ENCODE measurements around the gene CDH10. TPM values are rescaled to one million over a fixed set of nuclear protein-coding genes. Genes with fewer than 3 reads are reported as not detected.

Gene CDH10
- total and polyA plus RNA-seq, 2 of the 4 experiments (the other 2 are of a cell fraction), result 0.18 to 0.21 TPM

DNA sequence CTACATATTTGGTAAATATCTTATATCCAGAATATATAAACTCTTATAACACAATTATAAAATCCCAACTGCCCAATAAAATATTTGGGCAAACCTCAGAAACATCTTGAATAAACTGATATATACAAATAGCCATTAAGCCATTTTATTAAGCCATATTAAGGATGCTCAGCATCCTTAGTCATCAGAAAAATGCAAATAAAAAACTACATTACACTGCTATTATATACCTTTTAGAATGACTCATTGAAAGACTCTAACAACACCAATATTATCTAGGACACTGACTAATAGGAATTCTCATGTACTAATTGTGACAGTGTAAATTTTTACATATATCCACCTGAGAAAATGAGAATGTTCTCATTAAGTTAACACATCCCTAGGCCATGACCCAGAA lies 77.8 kb downstream of the CDH10 start:
- H4K5ac ChIP-seq (ENCODE audit: low read depth, low read length), result no peak overlapping the region
- H3K9me1 ChIP-seq (ENCODE audit: insufficient read depth, low read length), result no peaks in the 10 kb centered on the region
- in situ Hi-C loops (cut with MboI; ENCODE audit: low sequenced_read_pairs), result no loop called here
- no peak overlapping the region for H2AFZ ChIP-seq (replicated peaks; ENCODE audit: low read length, poor library complexity)
- ATAC-seq (ENCODE audit: low read depth), result no peak
- no peak overlapping the region for H4K8ac ChIP-seq (ENCODE audit: low read depth in 2 of 2, low read length in 2 of 2)
- no peak overlapping the region for H3K4ac ChIP-seq (ENCODE audit: low read depth, low read length)
- H2BK20ac ChIP-seq (ENCODE audit: low read depth, low read length), result no peak overlapping the region
- H3K36me3 ChIP-seq (ENCODE audit: control insufficient read depth, insufficient read depth, low read length), result no peaks in the 10 kb centered on the region
- ChIA-PET CTCF (no interaction called here), POLR2A (ENCODE audit: unreplicated experiment) (no interaction called here)
- no peaks in the 10 kb centered on the region for H3K79me1 ChIP-seq (ENCODE audit: low read depth in 1 of 2, low read length in 2 of 2)
- no peak overlapping the region for H2BK120ac ChIP-seq (ENCODE audit: low read depth, low read length)
- no peak overlapping the region for H3K18ac ChIP-seq (ENCODE audit: low read depth, low read length)
- no peaks in the 10 kb centered on the region for H4K20me1 ChIP-seq (ENCODE audit: insufficient read depth, low read length)
- H3K4me3 ChIP-seq (ENCODE audit: insufficient read depth, low read depth, low read length), result no peak overlapping the region
- TF ChIP-seq BHLHE40 (IDR thresholded peaks at IDR 0.05; ENCODE audit: low read depth, low read length) (no peak), MXI1 (IDR thresholded peaks at IDR 0.05; ENCODE audit: borderline replicate concordance, low read depth, low read length) (no peak), RCOR1 (IDR thresholded peaks at IDR 0.05; ENCODE audit: insufficient replicate concordance, low read length) (no peak)
- H3K27ac ChIP-seq (ENCODE audit: insufficient read depth, low read length), result no peak overlapping the region
- no peak overlapping the region for H3K4me2 ChIP-seq (ENCODE audit: low read depth, low read length)
- H2BK5ac ChIP-seq (ENCODE audit: low read depth, low read length, poor library complexity, severe bottlenecking), result no peak overlapping the region
- intact Hi-C loops (cut with micrococcal nuclease), result no loop called here
- H3K9ac ChIP-seq (ENCODE audit: low read depth, low read length), result no peak overlapping the region
- no peak overlapping the region for H2BK15ac ChIP-seq (ENCODE audit: low read depth, low read length)
- no peak for DNase-seq
- H2AK5ac ChIP-seq (ENCODE audit: low read depth, low read length), result no peak overlapping the region
- H4K91ac ChIP-seq (ENCODE audit: insufficient read depth, low read depth, low read length), result no peak overlapping the region
- no TSS peak for BruUV-seq (replicated peaks)
- H2AK9ac ChIP-seq (replicated peaks; ENCODE audit: low read depth, low read length, poor library complexity), result no peak overlapping the region
- no peak overlapping the region for H3K56ac ChIP-seq (ENCODE audit: extremely low read depth, insufficient read depth, low read length)
- no peak overlapping the region for H3K14ac ChIP-seq (replicated peaks; ENCODE audit: low read depth, low read length)
- no peaks in the 10 kb centered on the region for H3K4me1 ChIP-seq (ENCODE audit: control insufficient read depth, insufficient read depth, low read length)
- 0 out of 2 replicates have a peak, but pooled peaks cover 2% of the 10 kb centered on the region for H3K9me3 ChIP-seq (ENCODE audit: control insufficient read depth, insufficient read depth, low read length)
- H3K23ac ChIP-seq (ENCODE audit: low read depth, low read length), result no peak overlapping the region
- dilution Hi-C loops (cut with HindIII; ENCODE audit: low sequenced_read_pairs, unreplicated experiment), result no loop called here
- no peaks in the 10 kb centered on the region for H3K27me3 ChIP-seq (ENCODE audit: control insufficient read depth, insufficient read depth, low read length)

All from IMR-90 (cell line).